GM19397 (cell line): ENCODE data around the gene GOLGA8K.
"Not testable (repeated sequence)": the region's sequence is repeated elsewhere in the genome, so short reads cannot be mapped to it uniquely, and the experiment has no call there.

Source experiments
- ATAC-seq: cut with Tn5 transposase; IDR thresholded peaks from one replicate; pipeline ENCODE4 v1.9.1; 2021; ENCODE audit warnings: mild to moderate bottlenecking, moderate library complexity; ENCODE audit not compliant: unreplicated experiment

The GOLGA8K gene

GRCh38 chr15:32403192-32403591 lies at the start of gene GOLGA8K:
TSS of gene GOLGA8K (minus strand) at chr15:32403292. CDS start at chr15:32403194, 98 bp downstream.
- ATAC-seq = not testable (repeated sequence)

DNA sequence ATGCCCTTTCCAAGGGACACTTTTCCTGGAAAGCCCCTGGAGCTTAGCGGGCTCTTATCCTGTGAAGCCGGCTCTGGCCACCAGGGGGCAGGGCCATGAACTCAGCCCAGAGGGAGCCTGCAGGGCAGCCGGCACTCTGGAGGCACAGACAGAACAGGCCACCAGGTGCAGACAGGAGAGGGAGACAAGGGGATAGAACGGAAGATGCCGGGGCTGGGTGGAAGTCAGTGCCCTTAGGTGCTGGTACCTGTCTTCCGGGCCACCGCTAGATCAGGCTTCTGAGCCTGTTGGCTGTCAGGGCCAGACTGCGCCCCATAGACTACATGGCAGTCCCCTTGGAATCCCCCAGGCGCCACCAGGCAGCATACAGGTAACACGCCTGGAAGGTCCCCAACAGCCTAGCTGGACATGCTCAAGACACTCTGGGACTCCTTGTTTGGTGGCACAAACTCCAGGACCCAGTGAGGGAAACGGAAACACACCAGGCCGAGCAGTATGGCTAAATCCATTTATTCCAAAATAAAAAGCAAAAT lies 37.4 kb upstream of the GOLGA8K start:
- ATAC-seq = not testable (repeated sequence)

- ATAC-seq = not testable (repeated sequence)
These were observed 31.2 kb upstream of the GOLGA8K start for GRCh38 chr15:32434102-32434963.

GRCh38 chr15:32427635-32428034 lies 24.5 kb upstream of the GOLGA8K start:
- ATAC-seq = not testable (repeated sequence)

GRCh38 chr15:32426511-32426910 lies 23.4 kb upstream of the GOLGA8K start:
- not testable (repeated sequence) for ATAC-seq

- not testable (repeated sequence) for ATAC-seq
These were observed 4.8 kb upstream of the GOLGA8K start for GRCh38 chr15:32407903-32408302.

DNA sequence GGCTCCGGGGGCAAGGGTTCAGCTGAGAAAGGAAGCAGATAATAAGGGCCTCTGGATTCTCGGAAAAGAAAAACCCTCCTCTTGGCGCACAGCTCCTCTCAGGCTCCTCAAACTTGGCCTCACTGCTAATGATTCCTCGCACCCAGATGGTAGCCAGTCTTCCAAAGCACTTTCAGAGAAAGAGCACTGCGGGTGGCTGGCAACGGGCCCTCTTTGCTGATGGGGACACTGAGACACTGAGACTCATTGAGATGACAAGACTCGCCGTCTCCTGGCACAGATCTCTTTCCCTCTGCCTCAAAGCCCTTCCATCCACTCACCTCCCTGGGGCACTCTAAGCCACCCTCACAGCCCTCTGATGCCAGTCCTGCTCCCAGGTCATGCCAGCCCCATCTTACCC lies 6.6 kb downstream of the GOLGA8K start:
- not testable (repeated sequence) for ATAC-seq

DNA sequence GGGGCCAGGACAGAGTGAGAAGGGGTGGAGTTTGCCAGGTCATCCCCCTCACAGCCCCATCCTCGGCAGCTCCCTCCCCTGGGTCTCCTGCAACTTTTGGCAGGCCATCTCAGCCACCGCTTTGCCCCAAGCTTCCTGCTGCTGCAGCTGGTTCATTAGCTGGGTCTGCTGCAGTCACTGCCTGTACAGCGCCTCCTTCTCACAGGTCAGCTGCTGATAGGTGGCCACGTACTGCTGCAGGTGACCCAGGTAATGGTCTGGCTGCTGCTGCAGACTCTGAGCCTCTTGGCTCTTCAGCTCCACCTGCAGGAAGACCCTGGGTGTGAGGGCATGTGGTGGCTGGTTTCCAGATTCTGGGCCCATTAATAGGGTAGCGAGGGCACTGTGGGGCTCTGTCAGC lies 8.3 kb downstream of the GOLGA8K start:
- ATAC-seq = not testable (repeated sequence)

GRCh38 chr15:32388050-32388648 lies 14.9 kb downstream of the GOLGA8K start:
- not testable (repeated sequence) for ATAC-seq

GRCh38 chr15:32385823-32386495 lies 17.1 kb downstream of the GOLGA8K start:
- not testable (repeated sequence) for ATAC-seq

DNA sequence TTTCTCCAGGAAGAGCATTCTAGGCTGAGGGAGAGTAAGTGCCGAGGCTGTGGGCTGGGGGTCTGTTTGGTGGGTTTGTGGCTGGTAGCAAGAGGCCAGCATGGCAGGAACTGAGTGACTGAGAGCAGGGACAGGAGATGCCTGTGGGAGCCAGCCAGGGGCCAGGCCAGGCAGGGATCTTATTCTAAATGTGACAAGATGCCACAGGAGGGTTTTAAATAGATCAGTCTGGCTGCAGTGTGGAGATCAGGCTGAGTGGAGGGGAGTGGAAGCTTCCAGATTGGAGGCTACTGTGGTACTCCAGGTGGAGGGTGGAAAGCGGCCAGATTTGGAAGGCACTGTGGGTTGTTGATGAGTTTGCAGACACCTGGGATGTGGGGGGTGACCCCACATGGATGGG lies 28.9 kb downstream of the GOLGA8K start:
- not testable (repeated sequence) for ATAC-seq

DNA sequence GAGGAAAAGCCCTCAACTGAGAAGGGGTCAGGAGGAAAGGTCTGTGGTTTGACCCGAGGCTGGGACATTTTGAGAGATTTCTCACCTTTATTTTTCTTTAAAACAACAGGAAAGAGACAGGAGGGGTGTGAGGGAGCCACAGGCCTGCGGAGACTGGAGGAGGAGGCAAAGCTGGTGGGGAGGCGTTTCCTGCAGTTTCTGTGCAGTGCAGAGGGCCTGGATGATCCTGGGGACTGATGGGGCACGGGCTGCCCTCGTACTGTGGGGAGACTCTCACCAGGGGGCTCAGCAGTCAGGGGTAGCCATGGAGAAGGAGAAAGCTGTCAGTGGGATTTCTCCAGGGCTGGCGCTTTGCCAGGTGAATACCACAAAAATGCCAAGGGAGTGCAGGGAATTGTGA lies 29.4 kb downstream of the GOLGA8K start:
- ATAC-seq = not testable (repeated sequence)

DNA sequence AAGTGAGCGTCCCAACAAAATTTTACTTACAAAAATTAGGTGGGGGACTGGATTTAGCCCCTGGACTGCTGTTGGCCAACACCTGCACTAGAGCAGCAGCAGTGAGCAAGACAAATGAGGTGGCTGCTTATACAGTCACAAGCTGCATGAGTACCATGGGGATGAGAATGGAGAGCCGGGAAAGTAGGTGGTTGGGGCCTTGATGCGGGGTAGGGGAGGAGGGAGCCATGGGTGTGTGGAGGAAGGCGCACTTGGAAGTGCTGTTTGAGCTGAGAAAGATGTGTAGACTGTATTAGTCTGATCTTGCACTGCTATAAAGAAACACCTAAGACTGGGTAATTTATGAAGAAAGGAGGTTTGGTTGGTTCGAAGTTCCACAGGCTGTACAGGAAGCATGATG lies 31.0 kb downstream of the GOLGA8K start:
- ATAC-seq = not testable (repeated sequence)

GRCh38 chr15:32370526-32370925 lies 32.6 kb downstream of the GOLGA8K start:
- ATAC-seq = not testable (repeated sequence)

- not testable (repeated sequence) for ATAC-seq
These were observed 33.0 kb downstream of the GOLGA8K start for GRCh38 chr15:32370064-32370463.

DNA sequence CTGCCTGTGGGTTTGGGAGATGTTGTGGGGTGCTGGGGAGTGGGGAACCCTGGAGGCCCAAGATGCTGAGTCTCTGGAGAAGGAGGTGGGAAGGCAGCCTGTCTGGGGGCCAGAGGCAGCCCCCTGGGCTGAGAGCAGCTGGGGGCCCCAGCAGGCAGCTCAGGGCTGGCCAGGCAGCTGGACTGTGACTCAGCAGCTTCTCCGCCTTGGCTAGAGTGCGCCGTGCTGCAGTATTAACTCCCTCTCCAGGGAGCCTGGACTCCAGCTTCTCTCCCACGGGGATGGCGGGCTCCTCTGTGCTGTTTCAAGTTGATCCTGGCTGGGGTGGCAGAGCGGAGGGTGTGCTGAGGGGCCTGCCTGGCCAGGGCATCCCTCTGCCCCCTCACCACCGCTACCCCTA lies 36.6 kb downstream of the GOLGA8K start:
- not testable (repeated sequence) for ATAC-seq

DNA sequence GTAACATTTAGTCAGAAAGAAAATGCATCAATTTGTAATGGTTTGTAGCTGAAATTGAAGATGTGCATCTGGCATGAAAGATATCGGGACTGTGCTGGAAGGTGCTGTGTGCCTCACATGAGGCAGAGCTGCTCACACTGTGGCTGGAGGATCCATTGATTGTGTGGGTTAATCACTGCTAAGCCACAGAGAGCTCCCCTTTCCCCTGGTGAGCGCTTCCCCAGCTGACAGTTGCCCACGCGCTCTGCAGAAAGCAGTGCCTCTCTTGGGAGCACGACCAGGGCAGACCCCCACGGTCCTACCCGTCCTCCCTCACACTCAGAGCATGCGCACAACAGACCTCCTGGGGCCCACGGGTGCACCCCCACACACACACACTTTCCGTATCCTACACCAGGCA lies 37.1 kb downstream of the GOLGA8K start:
- ATAC-seq = not testable (repeated sequence)

- ATAC-seq = not testable (repeated sequence)
These were observed 38.1 kb downstream of the GOLGA8K start for GRCh38 chr15:32364944-32365343.

DNA sequence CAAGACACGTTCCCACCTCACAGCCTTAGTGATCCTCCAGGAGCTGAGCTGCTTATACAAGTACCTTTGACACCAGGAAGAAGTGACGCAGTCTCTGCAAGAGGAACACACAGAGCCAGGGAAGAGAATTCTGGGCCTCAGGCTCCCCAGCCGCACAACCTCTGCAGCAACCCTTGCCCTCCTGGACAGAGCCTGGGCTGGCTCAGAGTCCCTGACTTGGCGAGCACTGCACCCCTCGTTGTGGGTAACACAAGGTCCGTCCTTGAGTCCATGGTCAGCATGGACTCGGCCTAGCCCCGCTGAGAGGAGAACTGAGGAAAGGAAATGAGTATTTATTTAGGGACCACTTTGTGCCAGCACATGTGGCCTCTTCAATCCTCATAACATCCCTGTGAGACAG lies 39.6 kb downstream of the GOLGA8K start:
- not testable (repeated sequence) for ATAC-seq

GRCh38 chr15:32361662-32362061 lies 41.4 kb downstream of the GOLGA8K start:
- ATAC-seq = not testable (repeated sequence)

GRCh38 chr15:32358462-32358861 lies 44.6 kb downstream of the GOLGA8K start:
- not testable (repeated sequence) for ATAC-seq
